ENCODE data around the gene FOXK2.
A peak's percentile ranks its signal among the peaks of the same experiment; 100 is the strongest.

The FOXK2 gene

DNA sequence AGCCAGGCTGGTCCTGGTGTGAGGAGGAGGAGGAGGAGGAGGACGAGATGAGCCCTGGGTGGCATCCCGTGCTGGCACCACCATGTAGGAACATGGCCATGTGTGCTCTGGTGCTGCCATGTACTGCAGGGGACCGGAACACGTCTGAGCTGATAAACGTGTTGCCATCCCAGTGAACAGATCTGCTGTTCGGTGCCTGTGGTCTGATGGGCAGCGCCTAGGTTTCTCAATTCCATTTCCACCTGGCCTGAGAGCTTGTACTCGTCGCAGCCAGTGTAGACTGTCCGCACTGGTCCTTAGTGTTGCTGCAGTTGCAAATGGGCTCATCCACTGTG is 28.4 kb upstream of the FOXK2 start:
- TF ChIP-seq CTCF (conservative IDR thresholded peaks at IDR 0.05): no peak
- H3K27ac ChIP-seq: no peak overlapping the region

DNA sequence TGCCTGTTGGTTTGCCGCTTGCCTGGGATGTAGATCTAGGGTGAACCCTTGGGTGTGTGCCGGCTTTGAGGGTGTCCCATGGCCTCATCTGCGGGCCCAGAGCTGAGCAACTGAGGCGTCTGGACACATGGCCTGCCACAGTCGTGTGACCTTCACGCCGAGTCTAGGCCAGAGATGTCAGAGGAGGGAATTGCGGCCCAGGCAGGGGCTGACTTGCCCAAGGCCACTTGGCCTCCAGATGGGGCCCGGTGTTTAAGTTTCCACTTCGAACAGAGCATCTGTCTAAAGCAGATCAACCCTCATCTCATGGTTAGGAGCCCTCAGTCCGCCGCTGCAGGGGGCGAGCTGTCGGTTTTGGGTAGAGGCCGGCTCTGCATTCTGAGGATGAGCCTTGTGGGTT is 28.0 kb upstream of the FOXK2 start:
- no peak overlapping the region for H3K27ac ChIP-seq
- no peak for TF ChIP-seq CTCF (conservative IDR thresholded peaks at IDR 0.05)

DNA sequence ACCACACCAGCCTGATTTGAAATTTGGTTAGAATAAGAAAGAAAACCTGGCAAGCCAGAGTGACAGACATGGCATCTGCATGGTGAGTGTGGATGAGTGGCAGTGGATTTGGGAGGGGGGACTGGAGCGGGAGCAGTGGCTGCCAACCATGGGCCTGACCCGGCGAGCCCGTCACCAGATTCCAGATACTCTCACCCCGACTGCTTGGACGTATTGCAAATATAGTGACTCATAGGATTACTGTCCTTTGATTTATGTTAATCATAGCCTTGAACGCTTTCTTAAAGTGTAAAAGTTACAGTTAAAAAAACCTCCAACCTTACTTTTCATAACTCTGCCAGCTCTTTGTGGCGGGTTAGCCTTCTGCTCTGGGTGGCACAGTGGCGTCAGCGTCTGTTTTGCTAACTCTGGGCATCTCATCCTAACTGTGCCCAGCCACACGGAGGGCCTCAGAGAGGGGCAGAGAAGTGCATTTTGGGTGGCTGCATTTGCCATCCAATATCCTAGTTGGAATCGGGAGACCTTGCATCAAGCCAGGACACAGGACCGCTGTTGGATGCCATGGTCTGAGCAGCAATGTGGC is 26.8 kb upstream of the FOXK2 start:
- no peak for TF ChIP-seq CTCF (conservative IDR thresholded peaks at IDR 0.05)

GRCh38 chr17:82493226-82493781 is 26.2 kb upstream of the FOXK2 start:
- H3K27ac ChIP-seq: no peak overlapping the region
- no peak for TF ChIP-seq CTCF (conservative IDR thresholded peaks at IDR 0.05)

More for the DNA sequence above, 26.8 kb upstream of the FOXK2 start:
- no peak overlapping the region for H3K27ac ChIP-seq

- H3K27ac ChIP-seq: peak overlapping the region; percentile 45
- peak; percentile 80 for TF ChIP-seq CTCF (conservative IDR thresholded peaks at IDR 0.05)
These were observed 25.1 kb upstream of the FOXK2 start for GRCh38 chr17:82494236-82495055.

- H3K27ac ChIP-seq: no peak overlapping the region
These were observed 23.5 kb upstream of the FOXK2 start for GRCh38 chr17:82495844-82496528.

More at GRCh38 chr17:82495844-82496528, 23.5 kb upstream of the FOXK2 start:
- no peak for TF ChIP-seq CTCF (conservative IDR thresholded peaks at IDR 0.05)
